ENCODE results near the gene ADAMTSL2.
A peak's percentile ranks its signal among the peaks of the same experiment; 100 is the strongest.

ADAMTSL2 gene

DNA sequence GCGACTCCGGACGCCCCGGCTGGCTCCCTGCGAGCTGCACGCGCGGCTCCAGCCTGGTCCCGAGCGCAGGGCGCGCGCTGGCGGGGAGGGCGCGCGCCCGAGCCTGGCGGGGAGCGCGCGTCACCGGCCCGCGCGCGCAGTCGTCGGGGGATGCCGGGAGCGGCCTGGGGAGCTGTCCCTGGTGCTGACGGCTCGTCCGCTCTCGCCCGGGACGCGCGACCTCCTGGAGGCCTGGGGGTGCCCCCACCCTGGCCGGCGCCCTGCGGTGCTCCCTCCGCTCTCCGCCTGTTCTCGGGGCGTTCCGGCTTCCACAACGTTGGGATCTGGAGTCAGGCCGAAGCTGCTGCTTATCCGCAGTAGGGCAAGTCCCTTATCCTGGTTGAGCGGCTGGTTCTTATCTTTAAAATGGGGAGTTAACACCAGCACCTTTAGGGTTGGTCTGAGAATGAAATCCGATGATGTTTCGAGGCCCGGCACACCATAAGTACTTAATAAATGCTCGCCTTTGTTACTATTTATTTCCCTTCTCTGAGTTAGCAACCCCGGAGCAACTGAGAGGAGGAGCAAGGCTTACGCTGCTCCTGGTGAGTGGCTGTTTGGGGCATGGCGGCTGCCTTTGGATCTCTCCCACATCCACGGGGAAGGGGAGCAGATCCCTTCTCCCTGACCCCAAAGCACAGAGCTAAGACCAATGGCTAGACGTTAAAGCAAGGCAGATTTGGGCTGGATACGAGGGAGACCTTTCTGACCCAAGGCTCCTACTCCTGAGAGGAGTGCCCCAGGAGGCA is 75.0 kb downstream of the ADAMTSL2 start, which contains the start of gene FAM163B:
Gene FAM163B, minus strand, starts transcription at position 79 of the 788 bp plus-strand sequence. CDS start 29,166 bp downstream, outside the sequence.
- no peak for DNase-seq

- peak; percentile 97 for DNase-seq
Observed at GRCh38 chr9:133610845-133611244, 76.3 kb downstream of the ADAMTSL2 start.

- DNase-seq, result peak; percentile 30
Observed at GRCh38 chr9:133612051-133612450, 77.5 kb downstream of the ADAMTSL2 start.

DNA sequence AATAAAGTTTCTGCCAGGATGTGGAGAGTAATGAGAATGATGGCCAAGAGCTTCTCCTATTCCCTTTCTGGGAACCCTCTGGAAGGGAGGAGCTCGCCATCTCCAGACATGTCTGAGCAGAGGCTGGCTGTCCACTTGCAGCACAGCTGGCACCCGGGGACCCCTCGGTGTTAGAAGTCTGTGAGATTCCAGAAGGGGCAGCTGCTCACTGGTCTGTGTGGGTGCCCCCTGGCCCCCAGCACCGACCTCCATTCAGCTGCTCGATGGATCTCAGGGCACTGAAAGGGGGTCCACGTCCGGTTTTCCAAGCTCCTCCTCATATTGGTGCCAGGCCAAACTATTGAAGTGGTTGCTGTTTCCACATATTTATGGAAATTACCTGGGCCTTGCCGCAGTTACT is 78.3 kb downstream of the ADAMTSL2 start:
- no peak for DNase-seq

GRCh38 chr9:133613432-133613831 is 78.9 kb downstream of the ADAMTSL2 start:
- DNase-seq, result no peak

DNA sequence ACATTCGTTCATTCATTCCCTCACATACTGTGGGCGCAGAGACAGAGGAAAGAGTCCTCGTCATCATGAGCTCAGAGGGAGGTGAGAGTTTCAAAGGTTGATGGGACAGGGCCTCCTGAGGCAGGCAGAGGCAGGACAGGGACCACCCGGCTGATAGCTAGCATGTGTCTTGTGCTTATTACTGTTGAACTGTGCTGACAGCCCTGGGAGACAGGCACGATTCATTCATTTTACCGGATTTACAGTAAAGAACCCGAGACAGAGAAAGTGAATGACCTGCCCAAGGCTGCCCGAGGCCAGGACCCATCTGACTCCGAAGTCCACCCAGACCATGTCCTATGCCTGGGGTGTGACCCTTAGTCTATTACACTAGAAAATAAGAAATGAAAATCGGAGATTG is 79.6 kb downstream of the ADAMTSL2 start:
- DNase-seq, result no peak

GRCh38 chr9:133614678-133615077 is 80.2 kb downstream of the ADAMTSL2 start:
- no peak for DNase-seq

DNA sequence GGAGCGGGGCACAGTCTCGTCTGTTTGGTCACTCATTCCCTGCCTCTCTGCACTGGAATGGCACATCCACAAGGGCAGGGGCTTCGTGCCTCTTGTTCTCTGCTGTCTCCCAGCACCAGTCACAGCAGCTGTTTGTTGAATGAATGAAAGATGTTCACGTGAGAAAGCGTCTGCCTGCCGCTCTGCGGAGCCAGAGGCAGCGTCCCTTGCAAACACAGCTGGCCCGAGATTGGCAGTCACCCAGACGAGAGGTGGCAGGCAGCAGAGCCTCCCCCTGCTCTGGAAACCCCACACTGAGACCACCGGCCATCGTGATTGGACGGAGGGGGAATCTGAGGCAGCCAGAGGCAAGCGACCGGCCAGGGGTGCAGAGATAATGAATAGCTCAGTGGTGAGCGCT is 80.7 kb downstream of the ADAMTSL2 start:
- DNase-seq, result peak; percentile 85

GRCh38 chr9:133615606-133616188 is 81.2 kb downstream of the ADAMTSL2 start:
- no peak for DNase-seq

DNA sequence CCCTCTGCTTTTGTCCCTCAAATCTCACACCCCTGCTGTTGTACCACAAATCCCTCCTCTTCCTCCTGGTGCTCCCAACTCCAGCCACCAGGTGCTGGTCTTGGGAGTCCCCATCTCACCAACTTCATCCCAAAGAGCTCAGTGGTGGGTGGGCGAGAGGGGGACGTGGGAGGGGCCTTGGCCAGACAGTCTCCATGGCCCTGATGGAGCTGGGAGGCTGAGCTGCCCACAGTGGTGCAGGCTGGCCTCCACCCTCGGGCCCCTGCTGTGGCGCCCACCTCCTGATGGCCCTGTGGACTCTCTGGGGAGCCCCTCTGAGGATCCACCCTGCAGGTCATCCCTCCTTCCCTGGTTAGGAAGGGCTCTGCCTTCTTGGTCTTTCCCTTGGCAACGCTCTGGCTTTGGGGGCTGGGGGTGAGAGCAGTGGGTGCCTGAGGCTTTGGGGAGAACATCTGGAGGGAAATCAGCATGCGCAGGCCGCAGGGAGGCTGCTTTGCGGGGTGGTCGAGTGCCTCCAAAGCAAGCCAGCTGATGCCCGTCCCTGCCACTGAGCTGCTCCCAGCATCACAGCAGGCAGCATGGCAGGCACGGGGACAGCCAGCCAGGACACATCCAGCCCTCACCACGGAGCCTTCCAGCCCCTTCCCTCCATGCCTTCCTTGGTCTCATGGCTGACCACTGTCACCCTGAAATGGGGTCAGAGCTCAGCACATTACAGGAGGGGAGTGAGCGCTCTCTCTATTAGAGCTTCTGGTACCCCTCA is 82.3 kb downstream of the ADAMTSL2 start:
- no peak for DNase-seq

- DNase-seq, result no peak
Observed at GRCh38 chr9:133618726-133619125, 84.2 kb downstream of the ADAMTSL2 start.

- no peak for DNase-seq
Observed at GRCh38 chr9:133619791-133620190, 85.3 kb downstream of the ADAMTSL2 start.

GRCh38 chr9:133621725-133622267 is 87.3 kb downstream of the ADAMTSL2 start:
- no peak for DNase-seq

DNA sequence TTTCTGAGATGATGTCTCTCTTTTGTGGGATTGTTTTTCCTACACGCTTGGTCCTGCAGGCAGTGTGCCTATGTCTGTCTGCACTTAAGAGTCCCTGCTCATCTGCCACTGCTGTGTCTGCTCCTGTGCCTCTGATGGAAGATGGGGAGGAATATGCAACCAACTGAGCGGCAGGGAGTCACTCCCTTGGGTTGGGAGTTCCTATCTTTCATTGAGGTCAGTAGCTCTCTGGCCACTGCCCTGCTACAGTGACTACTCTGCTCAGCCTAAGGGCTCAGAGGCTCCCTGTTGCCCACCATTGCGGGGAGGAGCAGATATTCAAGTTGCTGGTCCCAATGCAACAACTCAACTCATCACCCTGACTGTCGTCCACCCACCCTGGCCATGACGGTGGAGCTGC is 88.1 kb downstream of the ADAMTSL2 start:
- DNase-seq, result no peak
